22Rv1 (cell line): ENCODE results near the gene CHIT1.

Source experiments
- CTCF ChIP-seq: fragments of 450-650 bp; IDR thresholded peaks from 2 replicates; pipeline ENCODE4 v1.5.1; 2017; ENCODE audit warnings: mild to moderate bottlenecking
- ZFX ChIP-seq: fragments of 450-650 bp; IDR thresholded peaks from 2 replicates; pipeline ENCODE4 v1.6.1; 2017; ENCODE audit warnings: antibody characterized with exemption, borderline replicate concordance

- TF ChIP-seq CTCF (no peak), ZFX (no peak)
Observed at GRCh38 chr1:203264052-203264501, 34.6 kb upstream of the CHIT1 start.
